ENCODE data around the gene KCTD17. TPM values are rescaled to one million over a fixed set of nuclear protein-coding genes. Genes with fewer than 3 reads are reported as not detected.
A peak's percentile ranks its signal among the peaks of the same experiment; 100 is the strongest.

KCTD17 gene
- total and polyA plus RNA-seq, 2 of the 13 experiments (the other 11 are each of a cell fraction or from before 2014, with no cell fraction given) = 5.3 to 11.7 TPM

DNA sequence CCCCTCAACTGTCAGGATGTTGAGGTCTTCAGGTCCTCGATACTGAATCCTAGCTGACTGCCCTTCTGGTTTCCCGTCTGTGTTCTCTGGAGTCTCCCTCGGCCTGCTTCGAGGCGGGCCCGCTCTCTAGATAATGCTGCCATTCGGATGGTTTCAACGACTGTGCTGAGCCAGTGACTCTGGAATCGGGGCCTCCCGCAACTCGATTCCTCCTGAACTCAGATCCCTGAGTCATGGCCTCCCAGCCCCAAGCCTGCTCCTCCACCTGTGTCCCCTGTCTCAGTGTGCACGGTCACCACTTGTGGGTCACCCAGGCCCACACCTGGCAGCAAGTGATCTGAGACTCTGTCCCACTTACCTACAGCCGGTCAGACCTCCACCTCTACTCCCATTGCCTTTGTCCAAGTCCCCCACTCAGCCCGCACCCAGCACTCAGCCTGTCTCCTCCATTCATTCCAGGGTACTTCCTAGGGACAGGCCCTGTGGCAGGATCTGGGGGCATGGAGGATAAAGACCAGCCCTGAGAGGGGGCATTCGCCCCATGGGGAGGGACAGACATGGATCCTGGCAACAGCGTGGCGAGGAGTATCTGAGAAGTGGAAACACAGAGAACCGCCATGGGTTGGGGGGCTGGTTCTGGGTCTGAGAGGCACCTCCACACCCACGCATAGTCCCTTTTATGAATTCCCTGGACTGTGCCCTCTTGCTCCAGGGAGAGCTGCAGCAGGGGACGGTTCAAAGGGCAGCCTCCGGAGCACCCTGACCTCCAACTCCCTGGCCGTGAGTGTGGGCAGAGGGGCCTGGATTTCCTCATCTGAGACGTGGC is 17.7 kb upstream of the KCTD17 start (continued):
- TF ChIP-seq SPEN (CRISPR knock-in tag; IDR thresholded peaks at IDR 0.05; ENCODE audit: low read depth) (0 out of 2 replicates have a peak, but pooled peaks have one; percentile 27), NFKB2 (CRISPR knock-in tag; IDR thresholded peaks at IDR 0.05; ENCODE audit: borderline replicate concordance) (peak; percentile 38; the same call in 1 of the 2 replicates), CBX2 (IDR thresholded peaks at IDR 0.05; ENCODE audit: low read depth, low read length) (no peak), CBX2 (CRISPR knock-in tag; IDR thresholded peaks at IDR 0.05; ENCODE audit: low read depth) (no peak), SMYD3 (CRISPR knock-in tag; IDR thresholded peaks at IDR 0.05) (peak; percentile 19; the same call in 1 of the 2 replicates), MEIS1 (CRISPR knock-in tag; IDR thresholded peaks at IDR 0.05; ENCODE audit: borderline replicate concordance) (no peak), RBM39 (IDR thresholded peaks at IDR 0.05; ENCODE audit: low read depth, low read length, poor library complexity, severe bottlenecking) (peak; percentile 31), ZNF550 (CRISPR knock-in tag; IDR thresholded peaks at IDR 0.05; ENCODE audit: borderline replicate concordance) (0 out of 2 replicates have a peak, but pooled peaks have one; percentile 93), ZNF660 (CRISPR knock-in tag; IDR thresholded peaks at IDR 0.05; ENCODE audit: borderline replicate concordance, low read depth) (no peak), DRAP1 (CRISPR knock-in tag; IDR thresholded peaks at IDR 0.05) (peak; percentile 63), ZMYM3 (CRISPR knock-in tag; IDR thresholded peaks at IDR 0.05) (peak; percentile 82), ZNF121 (CRISPR knock-in tag; IDR thresholded peaks at IDR 0.05) (peak; percentile 29; the same call in 1 of the 2 replicates), BRF2 (CRISPR knock-in tag; IDR thresholded peaks at IDR 0.05) (no peak), PCBP2 (optimal IDR thresholded peaks at IDR 0.05; ENCODE audit: low read depth, low read length, poor library complexity, severe bottlenecking) (no peak), HMGXB4 (CRISPR knock-in tag; IDR thresholded peaks at IDR 0.05; ENCODE audit: borderline replicate concordance in 1 of 2, low read depth in 1 of 2) (no peak; a peak in 2 of 4 replicates), YY1 (IDR thresholded peaks at IDR 0.05; ENCODE audit: insufficient read depth, insufficient replicate concordance, low read depth, low read length) (peak; percentile 51), MED1 (CRISPR knock-in tag; IDR thresholded peaks at IDR 0.05) (peak; percentile 96), ATF3 (CRISPR knock-in tag; IDR thresholded peaks at IDR 0.05) (0 out of 2 replicates have a peak, but pooled peaks have one; percentile 19), HDAC1 (CRISPR knock-in tag; IDR thresholded peaks at IDR 0.05) (peak; percentile 82), REPIN1 (CRISPR knock-in tag; IDR thresholded peaks at IDR 0.05; ENCODE audit: borderline replicate concordance, low read depth) (0 out of 2 replicates have a peak, but pooled peaks have one; percentile 25), ZNF232 (CRISPR knock-in tag; IDR thresholded peaks at IDR 0.05; ENCODE audit: borderline replicate concordance) (peak; percentile 55; the same call in 1 of the 2 replicates), SIN3A (IDR thresholded peaks at IDR 0.05; ENCODE audit: borderline replicate concordance, low read depth, low read length) (no peak)
- TF ChIP-seq, protein P1, sequence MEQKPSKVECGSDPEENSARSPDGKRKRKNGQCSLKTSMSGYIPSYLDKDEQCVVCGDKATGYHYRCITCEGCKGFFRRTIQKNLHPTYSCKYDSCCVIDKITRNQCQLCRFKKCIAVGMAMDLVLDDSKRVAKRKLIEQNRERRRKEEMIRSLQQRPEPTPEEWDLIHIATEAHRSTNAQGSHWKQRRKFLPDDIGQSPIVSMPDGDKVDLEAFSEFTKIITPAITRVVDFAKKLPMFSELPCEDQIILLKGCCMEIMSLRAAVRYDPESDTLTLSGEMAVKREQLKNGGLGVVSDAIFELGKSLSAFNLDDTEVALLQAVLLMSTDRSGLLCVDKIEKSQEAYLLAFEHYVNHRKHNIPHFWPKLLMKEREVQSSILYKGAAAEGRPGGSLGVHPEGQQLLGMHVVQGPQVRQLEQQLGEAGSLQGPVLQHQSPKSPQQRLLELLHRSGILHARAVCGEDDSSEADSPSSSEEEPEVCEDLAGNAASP (CRISPR knock-in tag; IDR thresholded peaks at IDR 0.05; ENCODE audit: borderline replicate concordance) = peak; percentile 67; the same call in 1 of the 2 replicates
